ENCODE data around the gene ZNF142. TPM values are rescaled to one million over a fixed set of nuclear protein-coding genes. Genes with fewer than 3 reads are reported as not detected.

ZNF142 gene
- total RNA-seq, 1 experiment from 2014 or later = 29.2 TPM

DNA sequence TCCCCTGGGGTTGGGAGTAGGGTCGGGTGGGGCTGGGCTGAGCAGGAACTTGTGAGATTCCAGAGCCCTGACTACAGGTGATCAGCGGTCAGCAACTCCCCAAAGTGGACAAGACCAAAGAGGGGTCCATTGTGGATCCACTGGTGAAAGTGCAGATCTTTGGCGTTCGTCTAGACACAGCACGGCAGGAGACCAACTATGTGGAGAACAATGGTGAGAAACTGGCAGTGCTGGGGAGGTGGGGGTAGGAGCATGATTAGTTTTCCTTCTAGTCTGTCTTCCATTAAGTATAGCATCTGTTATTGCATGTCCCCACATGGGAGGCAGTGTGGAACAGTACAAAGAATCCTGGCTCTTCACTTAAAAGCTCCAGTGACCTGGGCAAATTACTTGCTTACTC lies 23.7 kb downstream of the ZNF142 start:
- ATAC-seq = no peak
- no peaks in the 10 kb centered on the region for H3K79me2 ChIP-seq (ENCODE audit: insufficient read depth, low read length)
- H3K4me2 ChIP-seq (ENCODE audit: low read length) = no peak overlapping the region
- intact Hi-C loops (cut with micrococcal nuclease) = no loop called here
- TF ChIP-seq MAX (IDR thresholded peaks at IDR 0.05) (no peak), TCF7L2 (IDR thresholded peaks at IDR 0.05; ENCODE audit: borderline replicate concordance, extremely low read depth, insufficient read depth, insufficient read length) (no peak), SIN3A (IDR thresholded peaks at IDR 0.05; ENCODE audit: low read depth) (no peak), ZBTB33 (IDR thresholded peaks at IDR 0.05; ENCODE audit: extremely low read depth, insufficient replicate concordance, low read length) (no peak), EZH2 (IDR thresholded peaks at IDR 0.05) (no peak), RAD21 (IDR thresholded peaks at IDR 0.05; ENCODE audit: low read depth) (no peak), ZFX (IDR thresholded peaks at IDR 0.05) (no peak), CBX3 (IDR thresholded peaks at IDR 0.05; ENCODE audit: low read depth) (no peak), FOSL1 (IDR thresholded peaks at IDR 0.05; ENCODE audit: low read depth) (no peak), ELF1 (IDR thresholded peaks at IDR 0.05; ENCODE audit: borderline replicate concordance, low read depth) (no peak)
- TF ChIP-seq, protein P1, sequence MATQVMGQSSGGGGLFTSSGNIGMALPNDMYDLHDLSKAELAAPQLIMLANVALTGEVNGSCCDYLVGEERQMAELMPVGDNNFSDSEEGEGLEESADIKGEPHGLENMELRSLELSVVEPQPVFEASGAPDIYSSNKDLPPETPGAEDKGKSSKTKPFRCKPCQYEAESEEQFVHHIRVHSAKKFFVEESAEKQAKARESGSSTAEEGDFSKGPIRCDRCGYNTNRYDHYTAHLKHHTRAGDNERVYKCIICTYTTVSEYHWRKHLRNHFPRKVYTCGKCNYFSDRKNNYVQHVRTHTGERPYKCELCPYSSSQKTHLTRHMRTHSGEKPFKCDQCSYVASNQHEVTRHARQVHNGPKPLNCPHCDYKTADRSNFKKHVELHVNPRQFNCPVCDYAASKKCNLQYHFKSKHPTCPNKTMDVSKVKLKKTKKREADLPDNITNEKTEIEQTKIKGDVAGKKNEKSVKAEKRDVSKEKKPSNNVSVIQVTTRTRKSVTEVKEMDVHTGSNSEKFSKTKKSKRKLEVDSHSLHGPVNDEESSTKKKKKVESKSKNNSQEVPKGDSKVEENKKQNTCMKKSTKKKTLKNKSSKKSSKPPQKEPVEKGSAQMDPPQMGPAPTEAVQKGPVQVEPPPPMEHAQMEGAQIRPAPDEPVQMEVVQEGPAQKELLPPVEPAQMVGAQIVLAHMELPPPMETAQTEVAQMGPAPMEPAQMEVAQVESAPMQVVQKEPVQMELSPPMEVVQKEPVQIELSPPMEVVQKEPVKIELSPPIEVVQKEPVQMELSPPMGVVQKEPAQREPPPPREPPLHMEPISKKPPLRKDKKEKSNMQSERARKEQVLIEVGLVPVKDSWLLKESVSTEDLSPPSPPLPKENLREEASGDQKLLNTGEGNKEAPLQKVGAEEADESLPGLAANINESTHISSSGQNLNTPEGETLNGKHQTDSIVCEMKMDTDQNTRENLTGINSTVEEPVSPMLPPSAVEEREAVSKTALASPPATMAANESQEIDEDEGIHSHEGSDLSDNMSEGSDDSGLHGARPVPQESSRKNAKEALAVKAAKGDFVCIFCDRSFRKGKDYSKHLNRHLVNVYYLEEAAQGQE (IDR thresholded peaks at IDR 0.05; ENCODE audit: low read depth) = no peak
- TF ChIP-seq, protein P2, sequence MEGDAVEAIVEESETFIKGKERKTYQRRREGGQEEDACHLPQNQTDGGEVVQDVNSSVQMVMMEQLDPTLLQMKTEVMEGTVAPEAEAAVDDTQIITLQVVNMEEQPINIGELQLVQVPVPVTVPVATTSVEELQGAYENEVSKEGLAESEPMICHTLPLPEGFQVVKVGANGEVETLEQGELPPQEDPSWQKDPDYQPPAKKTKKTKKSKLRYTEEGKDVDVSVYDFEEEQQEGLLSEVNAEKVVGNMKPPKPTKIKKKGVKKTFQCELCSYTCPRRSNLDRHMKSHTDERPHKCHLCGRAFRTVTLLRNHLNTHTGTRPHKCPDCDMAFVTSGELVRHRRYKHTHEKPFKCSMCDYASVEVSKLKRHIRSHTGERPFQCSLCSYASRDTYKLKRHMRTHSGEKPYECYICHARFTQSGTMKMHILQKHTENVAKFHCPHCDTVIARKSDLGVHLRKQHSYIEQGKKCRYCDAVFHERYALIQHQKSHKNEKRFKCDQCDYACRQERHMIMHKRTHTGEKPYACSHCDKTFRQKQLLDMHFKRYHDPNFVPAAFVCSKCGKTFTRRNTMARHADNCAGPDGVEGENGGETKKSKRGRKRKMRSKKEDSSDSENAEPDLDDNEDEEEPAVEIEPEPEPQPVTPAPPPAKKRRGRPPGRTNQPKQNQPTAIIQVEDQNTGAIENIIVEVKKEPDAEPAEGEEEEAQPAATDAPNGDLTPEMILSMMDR (IDR thresholded peaks at IDR 0.05 in 2 of 3, conservative IDR thresholded peaks at IDR 0.05 in 1 of 3; ENCODE audit: borderline replicate concordance in 1 of 3, insufficient read depth in 1 of 3, low read depth in 2 of 3, low read length in 2 of 3) = no peak
- no peak overlapping the region for H3K27ac ChIP-seq (ENCODE audit: low read depth, low read length)
- H3K9me3 ChIP-seq (ENCODE audit: control insufficient read depth in 1 of 2, insufficient read depth in 1 of 2, low read depth in 1 of 2, low read length in 2 of 2) = no peaks in the 10 kb centered on the region
- peaks cover 30 to 33% of the 10 kb centered on the region in 2 experiments for H3K36me3 ChIP-seq (ENCODE audit: control insufficient read depth in 1 of 2, insufficient read depth in 2 of 2, low read length in 2 of 2)
- no peaks in the 10 kb centered on the region for H3K9me2 ChIP-seq (ENCODE audit: insufficient read depth)
- BruUV-seq (replicated peaks) = no TSS peak
- ChIA-PET RAD21 (ENCODE audit: low non-redundant PET in 1 of 2, low total read pairs in 2 of 2, uncharacterized antibody in 2 of 2, unreplicated experiment in 2 of 2) (no interaction called here), CTCF (no interaction called here), POLR2A (no interaction called here)
- H3K27me3 ChIP-seq (ENCODE audit: insufficient read depth, low read length) = no peaks in the 10 kb centered on the region
- H3K4me1 ChIP-seq (ENCODE audit: control insufficient read depth in 1 of 2, insufficient read depth in 2 of 2, low read length in 2 of 2) = peaks cover 0 to 8% of the 10 kb centered on the region in 2 experiments; a peak in 2 of 4 replicates
- no peak overlapping the region for H3K4me3 ChIP-seq (replicated peaks in 1 of 2; ENCODE audit: low read depth in 1 of 2, low read length in 2 of 2)
- H3K9ac ChIP-seq (ENCODE audit: low read length) = no peak overlapping the region
- no peak for DNase-seq (ENCODE audit: low read depth, low spot score)
- H2AFZ ChIP-seq (ENCODE audit: low read depth, low read length, poor library complexity, severe bottlenecking) = no peak overlapping the region
- H4K20me1 ChIP-seq (ENCODE audit: insufficient read depth) = no peaks in the 10 kb centered on the region
